GM06990 (cell line): ENCODE measurements around the gene EIF4G3.

Experiments used
- DNase-seq: peaks from one replicate; pipeline ENCODE4 v3.0.0-alpha.2; 2011; ENCODE audit not compliant: insufficient read length; ENCODE audit errors: extremely low read depth
- H3K27me3 ChIP-seq: replicated peaks from 2 replicates; pipeline ENCODE4 v1.6.0; 2011; ENCODE audit warnings: low read length; ENCODE audit not compliant: control insufficient read depth, insufficient read depth
- H3K36me3 ChIP-seq: 2 replicates; pipeline ENCODE4 v1.5.1; 2011; ENCODE audit warnings: low read length; ENCODE audit not compliant: control insufficient read depth, insufficient read depth
- H3K4me3 ChIP-seq: replicated peaks from 2 replicates; pipeline ENCODE4 v1.5.1; 2011; ENCODE audit warnings: low read depth, mild to moderate bottlenecking, control low read depth, low read length
- TF ChIP-seq, protein P1 (sequence below): IDR thresholded peaks from 2 replicates; pipeline ENCODE4 v1.5.1; 2011; ENCODE audit warnings: low read length, control low read depth, mild to moderate bottlenecking, inconsistent platforms; ENCODE audit not compliant: insufficient read depth, poor library complexity, severe bottlenecking

Gene EIF4G3

GRCh38 chr1:20829531-20829930 lies 347.2 kb downstream of the EIF4G3 start:
- Histone ChIP-seq H3K36me3 (no peaks in the 10 kb centered on the region), H3K4me3 (no peak overlapping the region), H3K27me3 (no peaks in the 10 kb centered on the region)
- DNase-seq: no peak
- TF ChIP-seq, protein P1, sequence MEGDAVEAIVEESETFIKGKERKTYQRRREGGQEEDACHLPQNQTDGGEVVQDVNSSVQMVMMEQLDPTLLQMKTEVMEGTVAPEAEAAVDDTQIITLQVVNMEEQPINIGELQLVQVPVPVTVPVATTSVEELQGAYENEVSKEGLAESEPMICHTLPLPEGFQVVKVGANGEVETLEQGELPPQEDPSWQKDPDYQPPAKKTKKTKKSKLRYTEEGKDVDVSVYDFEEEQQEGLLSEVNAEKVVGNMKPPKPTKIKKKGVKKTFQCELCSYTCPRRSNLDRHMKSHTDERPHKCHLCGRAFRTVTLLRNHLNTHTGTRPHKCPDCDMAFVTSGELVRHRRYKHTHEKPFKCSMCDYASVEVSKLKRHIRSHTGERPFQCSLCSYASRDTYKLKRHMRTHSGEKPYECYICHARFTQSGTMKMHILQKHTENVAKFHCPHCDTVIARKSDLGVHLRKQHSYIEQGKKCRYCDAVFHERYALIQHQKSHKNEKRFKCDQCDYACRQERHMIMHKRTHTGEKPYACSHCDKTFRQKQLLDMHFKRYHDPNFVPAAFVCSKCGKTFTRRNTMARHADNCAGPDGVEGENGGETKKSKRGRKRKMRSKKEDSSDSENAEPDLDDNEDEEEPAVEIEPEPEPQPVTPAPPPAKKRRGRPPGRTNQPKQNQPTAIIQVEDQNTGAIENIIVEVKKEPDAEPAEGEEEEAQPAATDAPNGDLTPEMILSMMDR: no peak

- H3K4me3 ChIP-seq: no peak overlapping the region
- TF ChIP-seq, protein P1: no peak
- no peaks in the 10 kb centered on the region; the same call in none of the 2 replicates for H3K36me3 ChIP-seq
- DNase-seq: no peak
- H3K27me3 ChIP-seq: no peaks in the 10 kb centered on the region
Measured at GRCh38 chr1:20823845-20824244, 352.9 kb downstream of the EIF4G3 start.

- no peak overlapping the region for H3K4me3 ChIP-seq
- TF ChIP-seq, protein P1: no peak
- H3K27me3 ChIP-seq: no peaks in the 10 kb centered on the region
- no peaks in the 10 kb centered on the region; the same call in none of the 2 replicates for H3K36me3 ChIP-seq
- DNase-seq: no peak
Measured at GRCh38 chr1:20821466-20821865, 355.2 kb downstream of the EIF4G3 start.

DNA sequence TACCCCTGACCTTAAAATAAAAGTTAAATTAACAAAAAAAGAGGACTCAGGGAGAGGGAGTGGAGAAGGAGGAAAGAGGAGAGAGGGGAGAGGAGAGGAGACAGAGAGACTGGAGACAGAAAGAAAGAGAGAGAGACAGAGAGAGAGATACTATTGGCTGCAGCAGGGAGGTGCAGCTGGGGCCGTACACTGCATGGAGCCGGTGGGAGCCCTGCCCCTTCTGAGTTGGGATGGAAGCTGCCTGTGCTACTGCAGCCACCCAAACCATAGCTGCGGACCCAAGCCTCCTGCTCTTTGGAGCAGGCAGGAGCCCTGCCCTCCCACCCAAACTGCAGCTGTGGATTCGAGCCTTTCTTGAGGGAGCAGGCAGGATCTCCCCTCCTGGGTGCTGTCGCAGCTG lies 356.9 kb downstream of the EIF4G3 start:
- no peak overlapping the region for H3K4me3 ChIP-seq
- no peaks in the 10 kb centered on the region; the same call in none of the 2 replicates for H3K36me3 ChIP-seq
- no peak for DNase-seq
- no peaks in the 10 kb centered on the region for H3K27me3 ChIP-seq
- TF ChIP-seq, protein P1: no peak

GRCh38 chr1:20814534-20814871 lies 362.2 kb downstream of the EIF4G3 start:
- no peaks in the 10 kb centered on the region for H3K27me3 ChIP-seq
- TF ChIP-seq, protein P1: no peak
- no peaks in the 10 kb centered on the region; the same call in 1 of the 2 replicates for H3K36me3 ChIP-seq
- no peak overlapping the region for H3K4me3 ChIP-seq
- DNase-seq: no peak

DNA sequence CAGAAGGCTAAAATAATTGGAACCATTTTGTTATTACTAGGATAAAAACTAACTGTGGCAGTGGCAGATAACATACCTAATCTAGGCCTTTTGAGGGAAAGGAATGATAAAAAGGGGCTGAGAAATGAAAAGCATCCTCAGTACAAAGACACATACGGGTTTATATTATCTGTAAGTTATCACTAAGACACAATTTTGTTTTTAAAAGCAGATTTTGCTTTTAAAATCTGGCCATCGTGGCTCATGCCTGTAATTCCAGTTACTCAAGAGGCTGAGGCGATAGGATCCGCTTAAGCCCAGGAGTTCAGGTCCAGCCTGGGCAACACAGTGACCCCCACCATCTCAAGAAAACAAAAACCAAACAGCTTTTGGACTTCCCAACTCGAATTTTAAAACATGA lies 364.8 kb downstream of the EIF4G3 start:
- no peaks in the 10 kb centered on the region for H3K27me3 ChIP-seq
- no peak for DNase-seq
- H3K4me3 ChIP-seq: no peak overlapping the region
- no peaks in the 10 kb centered on the region; the same call in 1 of the 2 replicates for H3K36me3 ChIP-seq
- TF ChIP-seq, protein P1: no peak
